NOMO-1 (cell line): ENCODE results near the gene ULK2.

ENCODE experiments used
- DNase-seq, 2 experiments: peaks; one replicate each; lab custom pipeline; 2025; ENCODE audit not compliant: unreplicated experiment in 2 of 2; lab: John Stamatoyannopoulos, UW

ULK2 gene

DNA sequence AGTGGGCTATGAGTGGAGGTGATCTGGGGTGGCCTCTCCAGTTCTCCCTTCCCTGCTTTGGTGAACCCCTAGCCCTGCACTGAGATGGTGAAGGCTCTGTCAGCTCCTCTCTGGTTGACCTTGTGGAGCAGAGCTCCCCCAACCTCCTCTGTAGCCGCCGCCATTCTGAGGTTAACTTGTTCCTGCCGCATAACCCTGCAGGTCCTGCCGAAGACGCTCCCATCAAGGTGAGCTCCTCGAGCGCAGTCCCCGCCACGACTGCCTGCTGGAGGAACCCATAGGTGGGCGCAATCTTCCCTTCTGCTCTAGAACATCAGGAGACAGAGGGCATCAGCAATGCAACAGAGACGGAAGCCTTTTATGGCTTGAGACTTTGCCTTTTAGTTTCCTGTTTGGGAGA is 136.1 kb downstream of the ULK2 start:
- no peak for DNase-seq

GRCh38 chr17:19730843-19731242 is 136.9 kb downstream of the ULK2 start:
- DNase-seq = peak; percentile 13 to 19

- DNase-seq = no peak
These were observed 137.8 kb downstream of the ULK2 start for GRCh38 chr17:19729900-19730299.

DNA sequence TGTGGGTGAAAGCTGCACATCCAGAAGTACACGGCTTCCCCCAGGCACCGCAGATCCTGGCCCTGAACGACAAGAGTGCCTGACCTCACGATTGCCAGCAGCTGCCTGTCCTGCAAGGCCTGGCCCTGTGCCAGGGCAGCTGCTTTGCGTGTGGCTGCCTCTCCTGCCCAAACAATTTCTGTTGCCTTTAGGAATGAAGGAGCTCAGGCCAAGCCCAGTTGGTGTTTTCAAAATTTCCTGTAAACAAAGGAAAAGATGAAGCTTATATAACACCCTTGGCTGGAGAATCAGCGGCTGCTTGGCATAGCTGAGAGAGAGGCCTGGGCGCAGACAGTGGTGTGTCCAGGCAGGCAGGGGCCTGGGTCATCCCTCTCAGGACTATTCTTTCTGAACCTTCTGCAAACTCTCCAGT is 139.6 kb downstream of the ULK2 start:
- no peak for DNase-seq

- no peak for DNase-seq
These were observed 140.1 kb downstream of the ULK2 start for GRCh38 chr17:19727501-19728078.

GRCh38 chr17:19726631-19727376 is 140.9 kb downstream of the ULK2 start:
- no peak for DNase-seq

GRCh38 chr17:19725486-19725885 is 142.2 kb downstream of the ULK2 start:
- DNase-seq = no peak

DNA sequence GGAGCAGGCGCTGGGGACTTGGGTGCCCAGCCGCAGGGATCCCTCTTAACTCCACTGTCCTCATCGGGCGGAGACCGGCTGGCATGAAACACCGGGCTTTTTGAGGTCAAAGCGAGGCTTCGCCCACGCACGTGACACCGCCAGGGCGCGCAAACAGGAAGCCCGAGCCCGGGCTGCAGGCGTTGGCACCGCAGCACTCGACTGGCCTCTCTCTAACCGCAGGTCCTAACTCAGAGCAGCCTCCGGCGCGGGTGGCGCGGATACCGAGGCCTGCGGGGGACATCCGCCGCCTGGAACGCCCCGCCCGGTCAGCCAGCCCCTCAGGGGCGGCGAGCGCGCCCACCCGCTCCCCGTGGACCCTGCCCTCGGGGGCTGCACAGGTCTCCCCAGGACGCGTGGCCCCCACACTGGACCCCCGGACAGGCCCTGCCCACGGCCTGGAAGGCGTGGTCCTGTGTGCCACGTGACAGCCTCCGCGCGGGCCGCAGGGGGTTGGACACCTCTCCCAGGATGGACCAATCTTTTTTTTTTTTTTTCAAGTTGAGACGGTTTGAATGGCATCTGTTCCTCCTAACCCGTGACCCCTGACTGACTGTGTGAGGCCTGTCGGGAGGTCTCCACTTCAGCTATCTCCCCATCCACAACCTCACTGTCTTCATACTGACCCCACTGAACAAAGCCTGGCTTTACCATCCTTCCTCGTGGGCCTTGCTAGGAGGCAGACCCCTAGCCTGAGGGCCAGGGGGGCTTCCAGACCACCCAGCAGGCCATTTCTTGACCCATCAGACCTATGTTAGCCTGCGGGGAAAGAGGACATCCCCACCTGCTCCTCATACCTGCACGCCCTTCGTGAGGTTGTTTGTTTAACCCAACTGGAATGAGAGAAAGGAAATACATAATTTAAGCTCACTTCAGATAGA is 143.0 kb downstream of the ULK2 start:
- DNase-seq = peak; percentile 72 to 82

- no peak for DNase-seq
These were observed 143.8 kb downstream of the ULK2 start for GRCh38 chr17:19723964-19724363.
